HepG2 (cell line): ENCODE data around the gene CCDC73. TPM values are rescaled to one million over a fixed set of nuclear protein-coding genes. Genes with fewer than 3 reads are reported as not detected.

Source experiments
- CEBPB ChIP-seq: IDR thresholded peaks from 2 replicates; pipeline ENCODE4 v1.6.1; 2011; ENCODE audit warnings: low read depth, low read length, improper control_type of control experiment, borderline replicate concordance
- CSRNP1 ChIP-seq: sonication (generic); formaldehyde crosslinking; IDR thresholded peaks from 2 replicates; pipeline ENCODE4 v1.8.1; 2023; ENCODE audit warnings: mild to moderate bottlenecking, missing genetic modification reagents
- DBP ChIP-seq: sonication (generic); formaldehyde crosslinking; IDR thresholded peaks from 2 replicates; pipeline ENCODE4 v1.4.0; 2020; ENCODE audit warnings: missing genetic modification reagents; ENCODE audit errors: not compliant biosample characterization
- E2F2 ChIP-seq: sonication (generic); formaldehyde crosslinking; IDR thresholded peaks from 2 replicates; pipeline ENCODE4 v1.4.0; 2020; ENCODE audit warnings: missing genetic modification reagents, borderline replicate concordance
- FOXA1 ChIP-seq, 2 experiments: fragments of 450-650 bp in 1 of 2; sonication (generic) in 1 of 2; formaldehyde crosslinking in 1 of 2; IDR thresholded peaks; 2 replicates each; pipeline versions ENCODE4 v1.4.0 to v1.6.1; 2016 to 2020; ENCODE audit warnings: missing genetic modification reagents in 1 of 2
- FOXA3 ChIP-seq: IDR thresholded peaks from 2 replicates; pipeline ENCODE4 v1.6.1; 2016; ENCODE audit warnings: missing genetic modification reagents, missing compliant biosample characterization
- JARID2 ChIP-seq: sonication (generic); formaldehyde crosslinking; IDR thresholded peaks from 2 replicates; pipeline ENCODE4 v1.8.1; 2023; ENCODE audit warnings: missing genetic modification reagents, inconsistent platforms; ENCODE audit not compliant: insufficient replicate concordance
- KDM1A ChIP-seq: IDR thresholded peaks from 2 replicates; pipeline ENCODE4 v1.6.1; 2016; ENCODE audit warnings: missing compliant biosample characterization
- KLF6 ChIP-seq: IDR thresholded peaks from 2 replicates; pipeline ENCODE4 v1.8.0; 2016; ENCODE audit warnings: missing biosample characterization, missing genetic modification reagents
- MAFF ChIP-seq: IDR thresholded peaks from 2 replicates; pipeline ENCODE4 v1.6.1; 2011; ENCODE audit warnings: low read depth, low read length, improper control_type of control experiment
- NCOA1 ChIP-seq: sonication (generic); formaldehyde crosslinking; IDR thresholded peaks from 2 replicates; pipeline ENCODE4 v1.9.0; 2021; ENCODE audit warnings: missing genetic modification reagents
- NPAS2 ChIP-seq: sonication (generic); formaldehyde crosslinking; IDR thresholded peaks from 2 replicates; pipeline ENCODE4 v1.8.0; 2022; ENCODE audit warnings: mild to moderate bottlenecking, missing genetic modification reagents, borderline replicate concordance
- ONECUT2 ChIP-seq: sonication (generic); formaldehyde crosslinking; IDR thresholded peaks from 2 replicates; pipeline ENCODE4 v1.4.0; 2020; ENCODE audit warnings: missing genetic modification reagents
- PAXIP1 ChIP-seq: sonication (generic); formaldehyde crosslinking; conservative IDR thresholded peaks from 2 replicates; pipeline ENCODE4 v1.4.0; 2020; ENCODE audit warnings: mild to moderate bottlenecking, missing genetic modification reagents, moderate library complexity
- SCMH1 ChIP-seq: sonication (generic); formaldehyde crosslinking; IDR thresholded peaks from 2 replicates; pipeline ENCODE4 v1.9.0; 2021; ENCODE audit warnings: missing genetic modification reagents, mild to moderate bottlenecking, borderline replicate concordance
- SP4 ChIP-seq: sonication (generic); formaldehyde crosslinking; IDR thresholded peaks from 2 replicates; pipeline ENCODE4 v1.8.1; 2023; ENCODE audit warnings: mild to moderate bottlenecking, missing genetic modification reagents
- THAP11 ChIP-seq: IDR thresholded peaks from 2 replicates; pipeline ENCODE4 v1.6.1; 2016; ENCODE audit warnings: missing biosample characterization, missing genetic modification reagents
- ZBTB38 ChIP-seq: sonication (generic); formaldehyde crosslinking; IDR thresholded peaks from 2 replicates; pipeline ENCODE4 v1.5.1; 2020; ENCODE audit warnings: mild to moderate bottlenecking, missing genetic modification reagents
- ZBTB7B ChIP-seq: sonication (generic); formaldehyde crosslinking; IDR thresholded peaks from 2 replicates; pipeline ENCODE4 v1.4.0; 2020; ENCODE audit warnings: missing genetic modification reagents
- ZC3H4 ChIP-seq: sonication (generic); formaldehyde crosslinking; IDR thresholded peaks from 2 replicates; pipeline ENCODE4 v1.4.0; 2020; ENCODE audit warnings: missing genetic modification reagents, borderline replicate concordance
- ZNF337 ChIP-seq: sonication (generic); formaldehyde crosslinking; IDR thresholded peaks from 2 replicates; pipeline ENCODE4 v1.5.1; 2020; ENCODE audit warnings: missing genetic modification reagents, low read depth, mild to moderate bottlenecking, borderline replicate concordance
- ZNF446 ChIP-seq: sonication (generic); formaldehyde crosslinking; IDR thresholded peaks from 2 replicates; pipeline ENCODE4 v1.5.0; 2020; ENCODE audit warnings: mild to moderate bottlenecking, missing genetic modification reagents
- ZNF558 ChIP-seq: sonication (generic); formaldehyde crosslinking; IDR thresholded peaks from 2 replicates; pipeline ENCODE4 v1.9.0; 2022; ENCODE audit warnings: mild to moderate bottlenecking, missing genetic modification reagents, borderline replicate concordance
- ZNF576 ChIP-seq: sonication (generic); formaldehyde crosslinking; IDR thresholded peaks from 2 replicates; pipeline ENCODE4 v1.4.0; 2020; ENCODE audit warnings: mild to moderate bottlenecking, missing genetic modification reagents
- ZNF709 ChIP-seq: sonication (generic); formaldehyde crosslinking; IDR thresholded peaks from 2 replicates; pipeline ENCODE4 v1.5.0; 2020; ENCODE audit warnings: mild to moderate bottlenecking, missing genetic modification reagents
- polyA plus RNA-seq, 8 experiments: library from polyadenylated mRNA; depleted of rRNA in 3 of 8; stranded (reverse) in 7 of 8; unstranded in 1 of 8; fragments of >200 nt; fragmentation: Illumina TruSeq in 4 of 8; extraction: Trizol in 4 of 8; gene quantifications; 2 replicates each; pipeline versions ENCODE4 v1.2.1 to v1.2.3, GENCODE V29; 2011 to 2016; ENCODE audit warnings: low read depth in 4 of 8, missing spikeins in 1 of 8, mixed read lengths in 1 of 8; ENCODE audit not compliant: insufficient read depth in 1 of 8
- total RNA-seq, 5 experiments: library from RNA; depleted of rRNA; stranded (reverse); fragments of >200 nt; fragmentation: Illumina TruSeq; extraction: Trizol; gene quantifications; 2 replicates each; pipeline ENCODE4 v1.2.3, GENCODE V29; 2016; ENCODE audit warnings: low read depth in 1 of 5

The CCDC73 gene
- total and polyA plus RNA-seq, 2 of the 13 experiments (the other 11 are each of a cell fraction or from before 2014, with no cell fraction given), result 0.01 to 0.11 TPM

- TF ChIP-seq ZC3H4 (CRISPR knock-in tag) (no peak), MAFF (no peak), FOXA3 (CRISPR knock-in tag) (peak; percentile 82), ZNF709 (CRISPR knock-in tag) (no peak), PAXIP1 (CRISPR knock-in tag) (0 out of 2 replicates have a peak, but pooled peaks have one; percentile 12), ZBTB7B (CRISPR knock-in tag) (0 out of 2 replicates have a peak, but pooled peaks have one; percentile 24), ZNF337 (CRISPR knock-in tag) (no peak), DBP (no peak), KDM1A (0 out of 2 replicates have a peak, but pooled peaks have one; percentile 22), THAP11 (CRISPR knock-in tag) (0 out of 2 replicates have a peak, but pooled peaks have one; percentile 20), ZNF446 (CRISPR knock-in tag) (no peak), NCOA1 (CRISPR knock-in tag) (no peak), NPAS2 (CRISPR knock-in tag) (no peak), FOXA1 (IDR thresholded peaks at IDR 0.05) (no peak), FOXA1 (CRISPR knock-in tag; IDR thresholded peaks at IDR 0.05) (0 out of 2 replicates have a peak, but pooled peaks have one; percentile 36), ZNF558 (no peak), SP4 (CRISPR knock-in tag) (no peak), KLF6 (no peak), ZBTB38 (CRISPR knock-in tag) (no peak), JARID2 (CRISPR knock-in tag) (no peak), SCMH1 (CRISPR knock-in tag) (no peak), ZNF576 (no peak), E2F2 (no peak), ONECUT2 (CRISPR knock-in tag) (no peak), CEBPB (peak; percentile 57; the same call in 1 of the 2 replicates), CSRNP1 (no peak)
Observed at GRCh38 chr11:32580967-32581366, 213.5 kb downstream of the CCDC73 start (continued).
